ENCODE data around the gene MST1. TPM values are rescaled to one million over a fixed set of nuclear protein-coding genes. Genes with fewer than 3 reads are reported as not detected.

MST1 gene
- 4.3 and 5.5 TPM in 2 replicates for total RNA-seq

DNA sequence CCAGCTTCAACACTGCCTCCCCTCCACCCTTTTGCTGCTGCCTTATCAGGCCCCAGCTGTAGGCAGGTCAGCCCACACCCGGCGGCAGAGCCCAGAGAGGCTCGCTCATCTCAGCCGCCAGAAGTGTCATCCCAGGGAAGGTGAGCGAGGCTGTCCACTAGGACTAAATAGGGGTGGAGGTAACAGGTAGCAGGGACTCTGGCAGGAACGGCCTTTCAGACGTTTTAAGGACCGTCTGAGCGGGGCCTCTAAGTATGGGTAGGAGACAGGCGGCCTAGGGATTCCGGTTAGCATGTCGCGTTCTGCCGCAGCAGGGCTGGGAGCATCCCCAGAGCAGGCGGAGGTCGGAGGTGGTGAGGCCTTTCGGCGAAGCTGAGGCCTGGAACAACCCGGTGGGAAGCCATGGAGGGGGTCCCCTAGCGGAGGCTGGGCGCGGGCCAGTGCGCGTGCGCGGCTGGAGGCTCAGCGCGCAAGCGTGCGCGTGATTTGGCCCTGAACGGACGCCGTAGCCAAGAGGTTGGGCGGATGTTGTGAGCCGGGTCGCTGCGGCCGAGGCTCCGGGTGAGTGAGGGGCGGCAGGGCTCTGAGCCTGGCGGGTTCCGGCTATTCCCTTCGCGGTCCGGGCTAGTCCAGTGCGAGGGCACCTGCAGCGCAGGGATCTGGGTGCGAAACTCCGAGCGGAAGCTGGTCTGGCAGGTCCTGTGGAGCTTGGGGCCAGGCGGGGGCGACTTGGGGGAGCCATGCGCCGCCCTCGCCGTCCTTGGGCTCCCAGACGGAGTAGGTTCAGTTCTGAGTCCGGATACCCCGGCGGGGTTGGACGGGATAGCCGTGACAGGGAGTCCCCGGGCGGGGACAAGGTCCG is at the start of gene MST1, which contains the start of gene RNF123:
MST1 (minus strand) TSS at position 429 of the 862 bp plus-strand sequence. CDS start 783 bp downstream, outside the sequence.
RNF123 (plus strand) TSS at position 512 of the 862 bp plus-strand sequence. CDS start 1,609 bp downstream, outside the sequence.
- no peak for DNase-seq (ENCODE audit: low read depth)
- peak within 1 kb of the TSS; percentile 96 for H3K4me3 ChIP-seq (ENCODE audit: low read depth, low read length)
- TF ChIP-seq CTCF (conservative IDR thresholded peaks at IDR 0.05; ENCODE audit: low read depth, low read length): peak; percentile 38

GRCh38 chr3:49738067-49738713 is 48.9 kb upstream of the MST1 start:
- DNase-seq (ENCODE audit: low read depth): no peak
- no peak overlapping the region for H3K4me3 ChIP-seq (ENCODE audit: low read depth, low read length)
- no peak for TF ChIP-seq CTCF (conservative IDR thresholded peaks at IDR 0.05; ENCODE audit: low read depth, low read length)

GRCh38 chr3:49734752-49735151 is 45.5 kb upstream of the MST1 start:
- H3K4me3 ChIP-seq (ENCODE audit: low read depth, low read length): no peak overlapping the region
- DNase-seq (ENCODE audit: low read depth): no peak
- no peak for TF ChIP-seq CTCF (conservative IDR thresholded peaks at IDR 0.05; ENCODE audit: low read depth, low read length)

GRCh38 chr3:49733551-49733950 is 44.3 kb upstream of the MST1 start:
- H3K4me3 ChIP-seq (ENCODE audit: low read depth, low read length): no peak overlapping the region
- TF ChIP-seq CTCF (conservative IDR thresholded peaks at IDR 0.05; ENCODE audit: low read depth, low read length): no peak
- DNase-seq (ENCODE audit: low read depth): no peak

DNA sequence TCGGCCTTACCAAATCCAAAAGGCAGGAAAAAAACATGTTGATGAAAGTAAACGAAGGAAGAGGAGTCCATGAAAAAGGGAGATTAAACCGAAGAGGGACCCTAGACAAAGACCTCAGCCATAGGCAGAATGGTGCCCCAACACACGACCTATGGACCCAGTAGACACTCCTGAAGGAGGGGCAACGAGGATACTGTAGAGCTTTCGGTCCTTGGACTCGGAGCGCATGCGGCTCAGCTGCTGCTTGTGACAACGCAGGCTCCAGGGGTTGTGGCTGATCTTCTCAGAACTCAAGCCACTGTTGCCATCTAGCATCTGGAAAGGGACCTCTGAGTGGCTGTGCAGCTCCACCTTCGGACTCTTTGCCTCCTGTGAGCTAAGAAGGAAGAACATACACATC is 43.3 kb upstream of the MST1 start:
- no peak for TF ChIP-seq CTCF (conservative IDR thresholded peaks at IDR 0.05; ENCODE audit: low read depth, low read length)
- no peak overlapping the region for H3K4me3 ChIP-seq (ENCODE audit: low read depth, low read length)
- DNase-seq (ENCODE audit: low read depth): no peak

- no peak for TF ChIP-seq CTCF (conservative IDR thresholded peaks at IDR 0.05; ENCODE audit: low read depth, low read length)
- DNase-seq (ENCODE audit: low read depth): no peak
- H3K4me3 ChIP-seq (ENCODE audit: low read depth, low read length): no peak overlapping the region
Observed at GRCh38 chr3:49729966-49730609, 40.8 kb upstream of the MST1 start.
